ENCODE data around the gene CDCA7. TPM values are rescaled to one million over a fixed set of nuclear protein-coding genes. Genes with fewer than 3 reads are reported as not detected.
A peak's percentile ranks its signal among the peaks of the same experiment; 100 is the strongest.

The CDCA7 gene
- total and polyA plus RNA-seq, 2 of the 13 experiments (the other 11 are each of a cell fraction or from before 2014, with no cell fraction given), result 46.2 to 57.8 TPM

DNA sequence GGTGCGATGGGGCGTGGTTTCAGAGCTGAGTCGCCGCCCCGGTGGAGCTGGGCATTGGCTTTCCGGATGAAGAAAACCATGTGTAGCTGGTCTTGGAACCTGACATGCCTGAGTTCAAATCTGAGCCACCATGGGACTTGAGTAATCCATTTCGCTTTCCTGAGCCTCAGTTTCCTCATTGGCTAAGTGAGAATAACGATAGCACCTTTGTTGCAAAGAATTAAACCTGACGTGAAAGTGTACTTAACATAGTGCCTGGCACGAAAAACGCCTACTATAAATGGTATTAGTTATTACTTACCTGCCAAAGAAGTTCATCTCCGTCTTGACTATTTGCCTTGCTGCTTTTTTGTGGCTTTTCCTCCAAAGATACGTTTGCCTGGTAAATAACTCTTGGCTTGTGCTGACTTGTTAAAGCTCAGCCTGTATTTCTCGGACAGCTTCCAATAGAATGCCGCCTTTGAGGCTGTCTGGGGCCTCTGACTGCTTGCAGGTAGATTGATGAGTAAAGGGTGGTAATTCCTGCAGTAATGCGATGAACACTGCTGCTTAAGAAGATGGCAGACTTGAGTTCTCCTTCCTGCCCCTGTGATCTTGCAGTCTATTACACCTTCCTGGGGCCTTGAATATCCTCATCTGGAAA, 1.3 kb downstream of the CDCA7 start (continued):
- TF ChIP-seq ZNF629 (CRISPR knock-in tag; conservative IDR thresholded peaks at IDR 0.05), result peak; percentile 89
- TF ChIP-seq, protein P1, sequence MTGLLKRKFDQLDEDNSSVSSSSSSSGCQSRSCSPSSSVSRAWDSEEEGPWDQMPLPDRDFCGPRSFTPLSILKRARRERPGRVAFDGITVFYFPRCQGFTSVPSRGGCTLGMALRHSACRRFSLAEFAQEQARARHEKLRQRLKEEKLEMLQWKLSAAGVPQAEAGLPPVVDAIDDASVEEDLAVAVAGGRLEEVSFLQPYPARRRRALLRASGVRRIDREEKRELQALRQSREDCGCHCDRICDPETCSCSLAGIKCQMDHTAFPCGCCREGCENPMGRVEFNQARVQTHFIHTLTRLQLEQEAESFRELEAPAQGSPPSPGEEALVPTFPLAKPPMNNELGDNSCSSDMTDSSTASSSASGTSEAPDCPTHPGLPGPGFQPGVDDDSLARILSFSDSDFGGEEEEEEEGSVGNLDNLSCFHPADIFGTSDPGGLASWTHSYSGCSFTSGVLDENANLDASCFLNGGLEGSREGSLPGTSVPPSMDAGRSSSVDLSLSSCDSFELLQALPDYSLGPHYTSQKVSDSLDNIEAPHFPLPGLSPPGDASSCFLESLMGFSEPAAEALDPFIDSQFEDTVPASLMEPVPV (CRISPR knock-in tag; IDR thresholded peaks at IDR 0.05), result no peak
- no peak for TF ChIP-seq ZFP36L2 (CRISPR knock-in tag; IDR thresholded peaks at IDR 0.05)
- no peak for TF ChIP-seq ZNF138 (CRISPR knock-in tag; IDR thresholded peaks at IDR 0.05; ENCODE audit: low read depth)
- no peak for TF ChIP-seq ZKSCAN5 (CRISPR knock-in tag; IDR thresholded peaks at IDR 0.05)
- no peak for TF ChIP-seq ZNF7 (CRISPR knock-in tag; IDR thresholded peaks at IDR 0.05)
- TF ChIP-seq ZNF782 (CRISPR knock-in tag; IDR thresholded peaks at IDR 0.05; ENCODE audit: borderline replicate concordance), result no peak
- TF ChIP-seq U2AF2 (IDR thresholded peaks at IDR 0.05; ENCODE audit: low read depth, low read length), result no peak
- no peak for TF ChIP-seq CAMTA2 (CRISPR knock-in tag; IDR thresholded peaks at IDR 0.05; ENCODE audit: borderline replicate concordance)
- TF ChIP-seq ZNF253 (CRISPR knock-in tag; IDR thresholded peaks at IDR 0.05; ENCODE audit: borderline replicate concordance), result no peak

DNA sequence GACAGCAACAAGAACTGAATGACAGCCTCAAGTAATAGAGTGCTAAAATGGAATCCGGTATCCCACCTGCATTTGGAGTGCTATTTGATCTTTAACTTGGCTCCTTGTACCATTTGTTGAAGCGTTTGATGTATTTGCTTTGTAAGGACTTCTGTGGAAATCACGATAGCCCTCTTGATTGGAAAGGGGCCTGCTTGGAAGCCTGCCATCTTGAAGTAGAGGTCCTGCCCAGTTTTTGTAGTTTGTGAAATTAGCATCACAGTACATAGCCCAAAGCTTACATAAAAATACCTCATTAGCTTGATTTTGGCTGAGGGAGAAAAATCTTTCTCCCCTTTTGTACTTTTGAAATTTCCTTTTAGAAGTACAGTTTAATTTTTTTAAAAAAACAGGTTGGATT, 2.7 kb downstream of the CDCA7 start:
- no peak overlapping the region for H3K27ac ChIP-seq (ENCODE audit: extremely low read length, insufficient read depth, low read length)
- in situ Hi-C loops (cut with HindIII; ENCODE audit: extremely low pct_ligation_motif_present, low pct_unique_long_range_greater_than_20kb) (no loop called here), intact Hi-C loops (cut with micrococcal nuclease; ENCODE audit: unreplicated experiment) (loop anchor here (10.0 kb wide), 2 partner anchors 133 to 283 kb away; partner anchors contain the start of gene MAP3K20)
- FAIRE-seq (no peak), ATAC-seq (no peak), DNase-seq (ENCODE audit: low spot score) (no peak)
- 0 out of 2 replicates have a peak overlapping the region, but pooled peaks have one; percentile 96 for H3K4me2 ChIP-seq (ENCODE audit: low read depth, low read length)
- H3K9me3 ChIP-seq (ENCODE audit: low read length), result no peaks in the 10 kb centered on the region
- BruUV-seq (replicated peaks), result no TSS peak
- WGBS (ENCODE audit: low lambda C conversion rate), result 92% methylated on average over 3 of the region's 3 CpGs
- peaks cover 6 to 32% of the 10 kb centered on the region in 2 experiments for H3K36me3 ChIP-seq (replicated peaks in 1 of 2; ENCODE audit: control insufficient read depth in 1 of 2, insufficient read depth in 2 of 2, low read length in 2 of 2)
- no peak overlapping the region for H3K9ac ChIP-seq (ENCODE audit: insufficient read depth, low read depth, low read length)
- POLR2A ChIA-PET, result no interaction called here
- CTCF ChIA-PET (ENCODE audit: low intra/inter-chr PET ratio, low total read pairs), result no interaction called here
- no peak overlapping the region for H2AFZ ChIP-seq (ENCODE audit: low read length)
- H3K4me1 ChIP-seq (ENCODE audit: insufficient read depth, low read length), result peaks cover 37% of the 10 kb centered on the region
- peaks cover 12% of the 10 kb centered on the region; the same call in 1 of the 2 replicates for H4K20me1 ChIP-seq (ENCODE audit: insufficient read depth, low read length)
- H3K27me3 ChIP-seq (ENCODE audit: control insufficient read depth in 1 of 2, insufficient read depth in 2 of 2, low read length in 2 of 2), result no peaks in the 10 kb centered on the region
- H3K79me2 ChIP-seq (ENCODE audit: insufficient read depth, low read length), result peaks cover 48% of the 10 kb centered on the region
- no peak overlapping the region for H3K4me3 ChIP-seq (replicated peaks in 1 of 3; ENCODE audit: insufficient read depth in 1 of 3, low read depth in 2 of 3, low read length in 3 of 3)
- TF ChIP-seq ZNF710 (CRISPR knock-in tag; IDR thresholded peaks at IDR 0.05; ENCODE audit: borderline replicate concordance), result no peak
- TF ChIP-seq, protein P2, sequence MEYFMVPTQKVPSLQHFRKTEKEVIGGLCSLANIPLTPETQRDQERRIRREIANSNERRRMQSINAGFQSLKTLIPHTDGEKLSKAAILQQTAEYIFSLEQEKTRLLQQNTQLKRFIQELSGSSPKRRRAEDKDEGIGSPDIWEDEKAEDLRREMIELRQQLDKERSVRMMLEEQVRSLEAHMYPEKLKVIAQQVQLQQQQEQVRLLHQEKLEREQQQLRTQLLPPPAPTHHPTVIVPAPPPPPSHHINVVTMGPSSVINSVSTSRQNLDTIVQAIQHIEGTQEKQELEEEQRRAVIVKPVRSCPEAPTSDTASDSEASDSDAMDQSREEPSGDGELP (IDR thresholded peaks at IDR 0.05; ENCODE audit: borderline replicate concordance, low read depth), result no peak
- no peak for TF ChIP-seq RBFOX2 (IDR thresholded peaks at IDR 0.05; ENCODE audit: low read depth, low read length)
- TF ChIP-seq ATF2 (CRISPR knock-in tag; IDR thresholded peaks at IDR 0.05), result no peak
- TF ChIP-seq SMAD9 (CRISPR knock-in tag; IDR thresholded peaks at IDR 0.05), result no peak
- TF ChIP-seq ZBTB42 (CRISPR knock-in tag; IDR thresholded peaks at IDR 0.05), result no peak
- TF ChIP-seq ZSCAN22 (CRISPR knock-in tag; IDR thresholded peaks at IDR 0.05), result no peak
- no peak for TF ChIP-seq ZNF572 (CRISPR knock-in tag; IDR thresholded peaks at IDR 0.05)
- TF ChIP-seq ZC3H13 (CRISPR knock-in tag; IDR thresholded peaks at IDR 0.05), result no peak

All from HepG2 (cell line).